Fibroblast of lung (primary cell): ENCODE data around the gene CERS6. TPM values are rescaled to one million over a fixed set of nuclear protein-coding genes. Genes with fewer than 3 reads are reported as not detected.

Source experiments
- DNase-seq, 2 donors: peaks; one replicate each; pipeline versions ENCODE4 v3.0.0 to v3.0.0-alpha.2; 2010; ENCODE audit warnings: low read depth in 2 of 2
- H2AFZ ChIP-seq: 2 replicates; pipeline ENCODE4 v1.5.1; 2012; ENCODE audit warnings: low read length, control low read depth, inconsistent platforms
- H3K27ac ChIP-seq: 2 replicates; pipeline ENCODE4 v1.5.1; 2011; ENCODE audit warnings: low read length, control low read depth; ENCODE audit not compliant: insufficient read depth
- H3K27me3 ChIP-seq: 2 replicates; pipeline ENCODE4 v1.5.1; 2011; ENCODE audit warnings: mild to moderate bottlenecking, low read length; ENCODE audit not compliant: control insufficient read depth, insufficient read depth
- H3K36me3 ChIP-seq: 2 replicates; pipeline ENCODE4 v1.5.1; 2011; ENCODE audit warnings: low read length; ENCODE audit not compliant: control insufficient read depth, insufficient read depth
- H3K4me1 ChIP-seq: 2 replicates; pipeline ENCODE4 v1.5.1; 2011; ENCODE audit warnings: low read length; ENCODE audit not compliant: control insufficient read depth, insufficient read depth; ENCODE audit errors: extremely low read depth
- H3K4me2 ChIP-seq: 2 replicates; pipeline ENCODE4 v1.5.1; 2011; ENCODE audit warnings: low read length, control low read depth; ENCODE audit not compliant: insufficient read depth; ENCODE audit errors: extremely low read depth
- H3K4me3 ChIP-seq, 4 experiments: fragments of 200-600 bp in 1 of 4; sonication (generic) in 1 of 4; replicated peaks in 1 of 4; 2 replicates each; pipeline ENCODE4 v1.5.1; 2011 to 2016; ENCODE audit warnings: low read length in 4 of 4, low read depth in 3 of 4, mild to moderate bottlenecking in 3 of 4, control low read depth in 2 of 4, inconsistent platforms in 1 of 4, mixed read lengths in 1 of 4; ENCODE audit not compliant: insufficient read depth in 1 of 4; ENCODE audit errors: control extremely low read depth in 1 of 4
- H3K79me2 ChIP-seq: 2 replicates; pipeline ENCODE4 v1.5.1; 2012; ENCODE audit warnings: mild to moderate bottlenecking, low read length, inconsistent platforms; ENCODE audit not compliant: control insufficient read depth, insufficient read depth
- H3K9ac ChIP-seq: 2 replicates; pipeline ENCODE4 v1.5.1; 2011; ENCODE audit warnings: mild to moderate bottlenecking, low read length, control low read depth; ENCODE audit not compliant: insufficient read depth
- H3K9me3 ChIP-seq: 2 replicates; pipeline ENCODE4 v1.5.1; 2012; ENCODE audit warnings: low read depth, low read length; ENCODE audit not compliant: control insufficient read depth, insufficient read depth
- H4K20me1 ChIP-seq: 2 replicates; pipeline ENCODE4 v1.5.1; 2011; ENCODE audit warnings: low read length; ENCODE audit not compliant: control insufficient read depth, insufficient read depth; ENCODE audit errors: extremely low read depth
- CTCF ChIP-seq, 2 donors: IDR thresholded peaks in 1 of 2; conservative IDR thresholded peaks in 1 of 2; 1 replicate in 1 of 2; 2 replicates in 1 of 2; pipeline ENCODE4 v1.5.1; 2011 to 2012; ENCODE audit warnings: low read length in 2 of 2, control low read depth in 1 of 2, inconsistent platforms in 1 of 2, low read depth in 1 of 2, mild to moderate bottlenecking in 1 of 2
- EZH2 ChIP-seq: IDR thresholded peaks from 2 replicates; pipeline ENCODE4 v1.5.1; 2012; ENCODE audit warnings: low read length, control low read depth, mild to moderate bottlenecking; ENCODE audit errors: missing control alignments
- polyA plus RNA-seq, 2 donors: library from polyadenylated mRNA; depleted of rRNA in 1 of 2; stranded (reverse) in 1 of 2; unstranded in 1 of 2; fragments of >200 nt; gene quantifications; 2 replicates each; pipeline ENCODE4 v1.2.1, GENCODE V29; 2011 to 2012; ENCODE audit warnings: missing spikeins in 1 of 2
- total RNA-seq: library from RNA; depleted of rRNA; stranded (reverse); fragments of >200 nt; gene quantifications from 2 replicates; pipeline ENCODE4 v1.2.1, GENCODE V29; 2014

Gene CERS6
- total and polyA plus RNA-seq, 2 donors (not counting 1 experiment from before 2014, with no cell fraction given) = 7.2 to 16.5 TPM

- Histone ChIP-seq H3K4me2 (no peak overlapping the region), H3K9ac (no peak overlapping the region), H3K9me3 (no peaks in the 10 kb centered on the region), H3K36me3 (no peaks in the 10 kb centered on the region), H4K20me1 (no peaks in the 10 kb centered on the region), H3K4me3 (no peak overlapping the region), H3K4me1 (no peaks in the 10 kb centered on the region), H3K27me3 (no peaks in the 10 kb centered on the region), H3K27ac (no peak overlapping the region), H2AFZ (no peak overlapping the region), H3K79me2 (no peaks in the 10 kb centered on the region)
- DNase-seq = no peak
- TF ChIP-seq EZH2 (no peak), CTCF (conservative IDR thresholded peaks at IDR 0.05 in 1 of 2, IDR thresholded peaks at IDR 0.05 in 1 of 2; ENCODE audit: low read depth in 1 of 2, low read length in 2 of 2) (no peak)
These were observed 363.9 kb downstream of the CERS6 start for GRCh38 chr2:168819829-168820489.

- no peak for DNase-seq
- TF ChIP-seq CTCF (conservative IDR thresholded peaks at IDR 0.05 in 1 of 2, IDR thresholded peaks at IDR 0.05 in 1 of 2; ENCODE audit: low read depth in 1 of 2, low read length in 2 of 2) (no peak), EZH2 (no peak)
- Histone ChIP-seq H2AFZ (no peak overlapping the region), H4K20me1 (no peaks in the 10 kb centered on the region), H3K9me3 (no peaks in the 10 kb centered on the region), H3K36me3 (no peaks in the 10 kb centered on the region), H3K4me3 (no peak overlapping the region), H3K4me2 (no peak overlapping the region), H3K27me3 (no peaks in the 10 kb centered on the region), H3K79me2 (no peaks in the 10 kb centered on the region), H3K4me1 (no peaks in the 10 kb centered on the region), H3K27ac (no peak overlapping the region), H3K9ac (no peak overlapping the region)
These were observed 365.5 kb downstream of the CERS6 start for GRCh38 chr2:168821577-168821976.

GRCh38 chr2:168821992-168822391 lies 365.9 kb downstream of the CERS6 start:
- H3K4me3 ChIP-seq = no peak overlapping the region
- no peak overlapping the region for H3K9ac ChIP-seq
- TF ChIP-seq CTCF (conservative IDR thresholded peaks at IDR 0.05 in 1 of 2, IDR thresholded peaks at IDR 0.05 in 1 of 2; ENCODE audit: low read depth in 1 of 2, low read length in 2 of 2) (no peak), EZH2 (no peak)
- H3K36me3 ChIP-seq = no peaks in the 10 kb centered on the region
- DNase-seq = no peak
- H3K4me2 ChIP-seq = no peak overlapping the region
- H4K20me1 ChIP-seq = no peaks in the 10 kb centered on the region
- H2AFZ ChIP-seq = no peak overlapping the region
- H3K4me1 ChIP-seq = no peaks in the 10 kb centered on the region
- no peaks in the 10 kb centered on the region for H3K79me2 ChIP-seq
- H3K9me3 ChIP-seq = no peaks in the 10 kb centered on the region
- H3K27me3 ChIP-seq = no peaks in the 10 kb centered on the region
- H3K27ac ChIP-seq = no peak overlapping the region

Other genes starting within 250 kb of the CERS6 start
- gene STK39, start 208.7 kb upstream of the CERS6 start, total RNA-seq = 14.4 and 16.7 TPM in 2 replicates
- 30.1 and 51.7 TPM in 2 replicates for gene STK39, start 208.7 kb upstream of the CERS6 start, polyA plus RNA-seq